IPS-18c (cell line): Measurements from ENCODE around the gene KLHDC10.
"Not testable (repeated sequence)": the region's sequence is repeated elsewhere in the genome, so short reads cannot be mapped to it uniquely, and the experiment has no call there.

Experiments used
- H3K4me3 ChIP-seq: 2 replicates; pipeline ENCODE4 v1.7.0; 2013; ENCODE audit warnings: low read depth, mild to moderate bottlenecking, low read length, moderate library complexity; ENCODE audit not compliant: insufficient read depth
- H3K9me3 ChIP-seq: one replicate; pipeline ENCODE4 v1.6.1; 2013; ENCODE audit warnings: mild to moderate bottlenecking, low read length, moderate library complexity; ENCODE audit not compliant: control insufficient read depth, insufficient read depth

The KLHDC10 gene

GRCh38 chr7:130107949-130108674, 37.8 kb downstream of the KLHDC10 start:
- H3K4me3 ChIP-seq, result no peak overlapping the region

GRCh38 chr7:130108809-130109208, 38.5 kb downstream of the KLHDC10 start:
- no peak overlapping the region for H3K4me3 ChIP-seq
- H3K9me3 ChIP-seq, result no peaks in the 10 kb centered on the region

More at GRCh38 chr7:130107949-130108674, 37.8 kb downstream of the KLHDC10 start:
- no peaks in the 10 kb centered on the region for H3K9me3 ChIP-seq

- no peak overlapping the region for H3K4me3 ChIP-seq
- no peaks in the 10 kb centered on the region for H3K9me3 ChIP-seq
Measured at GRCh38 chr7:130112093-130112492, 41.8 kb downstream of the KLHDC10 start.

DNA sequence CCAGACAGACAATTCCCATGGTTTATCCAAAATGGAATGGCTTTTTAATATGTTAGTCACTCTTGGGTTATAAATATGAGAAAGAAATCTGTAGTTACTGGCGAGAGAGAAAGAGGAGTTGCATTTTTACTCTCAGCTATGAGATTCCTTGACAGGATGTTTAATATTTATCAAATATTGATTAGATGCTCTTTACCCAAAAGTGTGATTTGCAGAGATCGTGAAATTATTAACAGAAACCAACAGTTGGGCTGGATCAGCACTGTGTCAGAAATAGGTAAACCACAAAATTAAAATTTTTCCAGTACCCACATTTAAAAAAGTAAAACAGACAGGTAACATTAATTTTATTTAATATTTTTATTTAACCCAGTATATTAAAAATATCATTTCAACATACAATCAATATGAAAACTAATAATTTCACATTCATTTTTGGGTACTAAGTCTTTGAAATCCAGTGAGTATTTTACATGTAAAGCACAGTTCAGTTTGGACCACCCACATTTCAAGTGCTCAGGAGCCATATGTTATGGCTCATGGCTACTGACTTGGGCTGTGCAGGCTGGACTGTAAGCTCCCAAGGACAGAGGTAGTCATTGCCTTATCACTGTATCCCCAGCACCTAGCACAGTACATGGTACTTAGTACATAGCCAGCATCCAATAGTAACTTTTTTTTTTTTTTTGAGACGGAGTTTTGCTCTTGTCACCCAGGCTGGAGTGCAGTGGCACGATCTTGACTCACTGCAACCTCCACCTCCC, 42.5 kb downstream of the KLHDC10 start:
- H3K9me3 ChIP-seq, result no peaks in the 10 kb centered on the region
- H3K4me3 ChIP-seq, result no peak overlapping the region

- H3K9me3 ChIP-seq, H3K4me3 ChIP-seq: not testable (repeated sequence)
Measured at GRCh38 chr7:130113426-130113805, 43.1 kb downstream of the KLHDC10 start.

DNA sequence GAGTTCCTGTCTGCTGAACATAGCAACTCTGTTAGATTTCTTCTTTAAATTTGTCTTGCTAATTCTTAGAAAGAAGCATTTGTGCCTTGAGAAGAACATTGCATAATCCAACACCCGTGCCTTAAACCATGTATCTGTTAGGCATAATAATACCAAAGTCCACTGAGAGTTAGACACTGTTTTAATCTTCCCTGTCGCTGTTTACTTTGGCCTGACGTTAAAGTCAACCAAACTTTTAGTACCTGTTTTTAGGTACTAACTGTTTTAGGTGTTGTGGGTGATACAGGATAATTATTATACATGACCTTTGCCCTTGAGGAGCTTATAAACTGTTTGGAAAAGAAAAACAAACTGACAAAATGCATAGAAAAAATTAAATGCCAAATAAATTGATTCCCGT, 43.6 kb downstream of the KLHDC10 start:
- Histone ChIP-seq H3K4me3 (no peak overlapping the region), H3K9me3 (no peaks in the 10 kb centered on the region)

DNA sequence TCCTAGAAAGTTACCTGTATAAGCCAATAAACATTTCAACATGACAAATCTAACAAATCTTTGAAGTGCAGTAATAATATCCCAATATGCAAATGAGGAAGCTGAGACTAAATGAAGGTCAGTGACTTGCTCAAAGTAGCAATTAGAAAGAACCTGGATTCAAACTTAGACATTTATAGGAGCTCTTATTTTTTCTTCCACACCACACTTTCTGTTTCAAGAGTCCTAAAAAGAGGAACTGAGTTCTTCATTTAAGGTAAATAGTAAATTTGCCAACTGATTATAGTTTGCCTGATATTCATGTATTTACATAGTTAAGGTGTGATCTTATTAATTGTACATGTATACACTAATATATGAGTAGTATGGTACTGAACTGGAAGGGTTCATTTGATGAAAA, 44.0 kb downstream of the KLHDC10 start:
- Histone ChIP-seq H3K4me3 (no peak overlapping the region), H3K9me3 (no peaks in the 10 kb centered on the region)

DNA sequence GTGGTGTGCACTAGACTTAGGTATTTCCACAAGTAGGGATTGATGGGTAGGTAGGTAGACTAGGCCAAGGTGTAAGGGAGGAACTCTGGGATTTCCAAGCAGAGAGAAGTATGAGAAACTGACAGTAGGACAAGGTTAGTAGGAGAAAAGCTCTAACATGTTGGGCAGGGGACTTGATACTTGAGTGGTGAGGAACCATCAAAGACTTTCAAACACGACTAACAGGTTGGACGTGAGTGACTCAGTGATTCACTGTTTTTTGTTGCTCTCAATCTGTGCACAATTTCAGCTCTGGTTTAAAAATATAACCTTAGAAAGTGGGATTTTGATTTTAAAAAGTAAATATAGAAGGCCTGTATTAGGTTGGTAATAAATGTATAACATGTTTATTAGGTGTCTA, 44.4 kb downstream of the KLHDC10 start:
- no peaks in the 10 kb centered on the region for H3K9me3 ChIP-seq

DNA sequence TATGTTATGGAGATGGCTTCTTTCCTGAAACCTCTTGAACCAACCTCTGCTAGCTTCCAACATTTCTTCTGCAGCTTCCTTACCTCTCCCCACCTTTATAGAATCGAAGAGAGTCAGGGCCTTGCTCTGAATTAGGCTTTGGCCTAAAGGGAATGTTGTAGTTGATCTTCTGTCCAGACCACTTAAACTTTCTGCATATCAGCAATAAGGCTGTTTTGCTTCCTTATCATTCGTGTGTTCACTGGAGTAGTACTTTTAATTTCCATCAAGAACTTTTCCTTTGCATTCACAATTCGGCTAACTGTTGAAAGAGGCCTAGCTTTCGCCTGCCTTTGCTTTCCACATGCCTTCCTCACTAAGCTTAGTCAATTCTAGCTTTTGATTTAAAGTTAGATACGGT, 48.0 kb downstream of the KLHDC10 start:
- no peaks in the 10 kb centered on the region for H3K9me3 ChIP-seq
- H3K4me3 ChIP-seq, result no peak overlapping the region

More for the DNA sequence above, 44.4 kb downstream of the KLHDC10 start:
- no peak overlapping the region for H3K4me3 ChIP-seq

DNA sequence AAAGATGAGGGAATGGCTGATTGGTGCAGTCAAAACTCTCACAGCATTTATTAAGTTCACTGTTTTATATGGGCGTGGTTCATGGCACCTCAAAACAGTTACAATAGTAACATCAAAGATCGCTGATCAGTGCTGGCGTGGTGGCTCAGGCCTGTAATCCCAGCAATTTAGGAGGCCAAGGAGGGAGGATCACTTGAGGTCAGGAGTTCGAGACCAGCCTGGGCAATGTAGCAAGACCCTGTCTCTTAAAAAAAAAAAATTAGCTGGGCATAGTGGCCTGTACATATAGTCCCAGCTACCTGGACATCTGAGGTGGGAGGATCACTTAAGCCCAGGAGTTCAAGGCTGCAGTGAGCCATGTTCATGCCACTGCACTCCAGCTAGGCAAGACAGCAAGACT, 48.5 kb downstream of the KLHDC10 start:
- no peaks in the 10 kb centered on the region for H3K9me3 ChIP-seq
- H3K4me3 ChIP-seq, result no peak overlapping the region

DNA sequence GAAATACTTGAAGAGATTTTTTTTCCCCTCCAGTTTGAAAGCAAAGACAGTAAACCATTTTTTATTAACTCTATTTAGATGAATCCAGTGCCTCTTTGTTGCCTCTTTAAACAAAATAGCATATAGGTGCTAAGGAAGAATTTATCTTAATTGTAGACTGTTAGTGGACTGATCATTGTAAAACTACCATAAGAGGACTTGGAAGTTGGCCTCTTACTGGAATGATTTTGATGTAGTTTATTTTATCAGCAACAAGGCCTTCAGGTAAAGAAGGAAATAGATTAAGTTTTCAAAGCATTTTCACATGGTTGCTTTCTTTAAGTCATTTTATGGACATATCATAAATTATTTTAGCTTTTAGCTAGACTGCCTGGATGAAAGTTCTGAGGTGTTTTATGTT, 53.2 kb downstream of the KLHDC10 start:
- Histone ChIP-seq H3K4me3 (no peak overlapping the region), H3K9me3 (no peaks in the 10 kb centered on the region)

DNA sequence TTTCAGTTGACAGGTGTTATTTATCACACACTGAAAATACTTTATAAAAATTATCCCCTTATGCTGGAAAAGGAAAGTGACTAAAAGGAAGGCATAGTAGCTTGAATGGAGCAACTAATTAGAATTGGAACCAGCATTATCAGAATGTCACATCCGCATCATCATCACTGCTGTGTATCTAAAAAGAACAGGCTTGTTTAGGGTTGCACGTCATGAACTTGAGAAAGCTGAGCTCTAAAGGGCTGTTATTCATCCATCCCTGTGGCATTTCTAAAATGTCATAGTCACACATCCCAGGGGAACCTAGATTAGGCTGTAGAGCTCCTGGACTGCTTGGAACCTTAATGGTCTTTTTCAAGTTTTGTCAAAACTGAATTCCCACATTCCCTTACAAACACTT, 54.4 kb downstream of the KLHDC10 start:
- Histone ChIP-seq H3K4me3 (no peak overlapping the region), H3K9me3 (no peaks in the 10 kb centered on the region)

- H3K4me3 ChIP-seq, H3K9me3 ChIP-seq: not testable (repeated sequence)
Measured at GRCh38 chr7:130126840-130127239, 56.5 kb downstream of the KLHDC10 start.

- H3K4me3 ChIP-seq, result no peak overlapping the region
- no peaks in the 10 kb centered on the region for H3K9me3 ChIP-seq
Measured at GRCh38 chr7:130127404-130127803, 57.1 kb downstream of the KLHDC10 start.

- H3K4me3 ChIP-seq, result no peak overlapping the region
- H3K9me3 ChIP-seq, result no peaks in the 10 kb centered on the region
Measured at GRCh38 chr7:130127821-130128317, 57.5 kb downstream of the KLHDC10 start.

- Histone ChIP-seq H3K4me3 (no peak overlapping the region), H3K9me3 (no peaks in the 10 kb centered on the region)
Measured at GRCh38 chr7:130129011-130129411, 58.7 kb downstream of the KLHDC10 start.

DNA sequence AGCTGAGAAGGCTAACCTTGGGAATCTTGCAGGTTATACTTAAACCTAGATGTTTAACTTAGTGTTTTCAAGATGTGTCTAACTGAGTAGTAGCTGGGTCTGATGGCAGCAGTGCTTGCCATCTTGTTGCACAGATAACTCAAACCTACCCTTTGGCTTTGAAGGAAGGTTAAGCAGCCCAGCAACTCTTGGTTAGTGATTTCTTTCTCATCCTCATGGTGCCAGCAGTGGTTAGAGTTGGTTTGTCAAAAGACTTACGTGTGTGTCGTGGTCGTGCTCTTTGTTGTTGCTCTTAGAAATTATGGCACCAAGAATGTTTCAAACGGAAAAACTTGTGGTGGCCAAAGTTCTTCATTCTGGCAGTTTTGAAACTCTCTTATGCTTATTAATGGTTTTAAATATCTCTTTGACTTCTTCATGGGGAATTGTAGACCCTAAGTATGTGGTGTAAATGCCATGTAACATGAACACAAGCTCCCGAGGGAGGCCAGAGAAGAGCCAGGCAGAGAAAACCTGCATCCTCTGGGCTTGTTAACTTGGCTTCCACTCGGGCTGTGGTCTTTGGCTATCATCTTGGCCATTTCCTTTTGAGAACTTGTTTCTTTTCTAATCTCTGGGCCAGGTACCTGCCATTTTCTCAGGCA, 61.0 kb downstream of the KLHDC10 start:
- Histone ChIP-seq H3K9me3 (no peaks in the 10 kb centered on the region), H3K4me3 (no peak overlapping the region)
